HCT116 (cell line): Measurements from ENCODE around the gene ZNF532. TPM values are rescaled to one million over a fixed set of nuclear protein-coding genes. Genes with fewer than 3 reads are reported as not detected.

Source experiments
- ATAC-seq: fragments of 200-7000 bp; cut with Tn5 transposase; 2 replicates; pipeline ENCODE4 v1.9.1; 2020; ENCODE audit warnings: mild to moderate bottlenecking, moderate library complexity
- BruUV-seq: library from RNA; stranded (reverse); fragments of 400-500 nt; replicated peaks from 2 replicates; lab custom pipeline; 2021; lab: Mats Ljungman, UMichigan
- CTCF ChIA-PET: fragments of 300-600 bp; sonication (Branson Sonifier 250); formaldehyde crosslinking; loops from one replicate; lab custom pipeline; 2021; ENCODE audit warnings: antibody characterized with exemption; lab: Charles Lee
- POLR2A ChIA-PET: fragments of 300-600, 350-600 bp; sonication (Branson Sonifier 250); formaldehyde crosslinking; loops from one replicate; lab custom pipeline; 2021; ENCODE audit warnings: antibody characterized with exemption; lab: Charles Lee
- RAD21 ChIA-PET, 2 experiments: fragments of 300-600 bp; sonication (Branson Sonifier 250); formaldehyde crosslinking; loops; one replicate each; lab custom pipeline; 2023; ENCODE audit warnings: low total read pairs in 2 of 2; ENCODE audit not compliant: uncharacterized antibody in 2 of 2, unreplicated experiment in 2 of 2, low non-redundant PET in 1 of 2; lab: Charles Lee
- DNase-seq: peaks from one replicate; pipeline ENCODE4 v3.0.0-alpha.2; 2010; ENCODE audit warnings: low read depth, low spot score
- H2AFZ ChIP-seq: fragments of 200-600 bp; shearing (Covaris generic), sonication (generic); 2 replicates; pipeline ENCODE4 v1.6.1; 2017; ENCODE audit warnings: low read depth, mixed run types, mixed read lengths, antibody characterized with exemption, low read length; ENCODE audit not compliant: poor library complexity, severe bottlenecking
- H3K27ac ChIP-seq: 2 replicates; pipeline ENCODE4 v1.5.1; 2012; ENCODE audit warnings: low read depth, low read length
- H3K27me3 ChIP-seq: fragments of 200-600 bp; sonication (generic); 2 replicates; pipeline ENCODE4 v1.6.1; 2016; ENCODE audit warnings: mixed run types, low read length, mixed read lengths; ENCODE audit not compliant: insufficient read depth
- H3K36me3 ChIP-seq, 2 experiments: fragments of 200-500 bp in 1 of 2; fragments of 200-600 bp in 1 of 2; sonication (Bioruptor generic) in 1 of 2; sonication (generic) in 1 of 2; 2 replicates each; pipeline versions ENCODE4 v1.5.1 to v1.6.1; 2014 to 2016; ENCODE audit warnings: low read length in 2 of 2, inconsistent platforms in 1 of 2, mixed read lengths in 1 of 2, mixed run types in 1 of 2; ENCODE audit not compliant: insufficient read depth in 2 of 2, control insufficient read depth in 1 of 2
- H3K4me1 ChIP-seq, 2 experiments: fragments of 200-600 bp in 1 of 2; sonication (generic) in 1 of 2; 2 replicates each; pipeline versions ENCODE4 v1.5.1 to v1.6.1; 2012 to 2017; ENCODE audit warnings: low read length in 2 of 2, inconsistent platforms in 1 of 2, mild to moderate bottlenecking in 1 of 2, mixed read lengths in 1 of 2, mixed run types in 1 of 2, moderate library complexity in 1 of 2; ENCODE audit not compliant: insufficient read depth in 2 of 2, control insufficient read depth in 1 of 2
- H3K4me2 ChIP-seq: fragments of 200-600 bp; sonication (generic); 2 replicates; pipeline ENCODE4 v1.6.1; 2017; ENCODE audit warnings: mixed run types, low read length, mixed read lengths
- H3K4me3 ChIP-seq, 2 experiments: fragments of 200-600 bp in 1 of 2; sonication (generic) in 1 of 2; replicated peaks in 1 of 2; 2 replicates each; pipeline ENCODE4 v1.5.1; 2011 to 2016; ENCODE audit warnings: low read length in 2 of 2, control low read depth in 1 of 2, low read depth in 1 of 2, mild to moderate bottlenecking in 1 of 2, mixed read lengths in 1 of 2, mixed run types in 1 of 2
- H3K79me2 ChIP-seq: fragments of 200-600 bp; sonication (generic); 2 replicates; pipeline ENCODE4 v1.6.1; 2017; ENCODE audit warnings: mild to moderate bottlenecking, mixed run types, low read length, moderate library complexity, mixed read lengths; ENCODE audit not compliant: insufficient read depth
- H3K9ac ChIP-seq: fragments of 200-600 bp; sonication (generic); 2 replicates; pipeline ENCODE4 v1.6.1; 2016; ENCODE audit warnings: low read length, mixed read lengths
- H3K9me2 ChIP-seq: fragments of 200-600 bp; sonication (generic), shearing (Covaris generic); 2 replicates; pipeline ENCODE4 v1.6.1; 2017; ENCODE audit warnings: mixed run types, mild to moderate bottlenecking, moderate library complexity; ENCODE audit not compliant: insufficient read depth
- H3K9me3 ChIP-seq, 2 experiments: fragments of 200-500 bp in 1 of 2; fragments of 200-600 bp in 1 of 2; sonication (Bioruptor generic) in 1 of 2; sonication (generic) in 1 of 2; 2 replicates each; pipeline ENCODE4 v1.6.1; 2014 to 2017; ENCODE audit warnings: low read length in 2 of 2, mixed read lengths in 2 of 2, inconsistent platforms in 1 of 2, low read depth in 1 of 2, mild to moderate bottlenecking in 1 of 2, mixed run types in 1 of 2, moderate library complexity in 1 of 2; ENCODE audit not compliant: control insufficient read depth in 1 of 2, insufficient read depth in 1 of 2
- H4K20me1 ChIP-seq: fragments of 200-600 bp; sonication (generic), shearing (Covaris generic); 2 replicates; pipeline ENCODE4 v1.6.1; 2017; ENCODE audit warnings: mixed run types, mild to moderate bottlenecking, moderate library complexity; ENCODE audit not compliant: insufficient read depth
- CBX3 ChIP-seq: IDR thresholded peaks from 2 replicates; pipeline ENCODE4 v1.6.1; 2012; ENCODE audit warnings: low read depth
- EGR1 ChIP-seq: IDR thresholded peaks from 2 replicates; pipeline ENCODE4 v1.6.1; 2012; ENCODE audit warnings: low read depth
- ELF1 ChIP-seq: IDR thresholded peaks from 2 replicates; pipeline ENCODE4 v1.6.1; 2012; ENCODE audit warnings: low read depth, borderline replicate concordance
- EZH2phosphoT487 ChIP-seq: fragments of 200-600 bp; IDR thresholded peaks from 2 replicates; pipeline ENCODE4 v1.6.1; 2018; ENCODE audit warnings: antibody characterized with exemption, borderline replicate concordance
- MAX ChIP-seq: IDR thresholded peaks from 2 replicates; pipeline ENCODE4 v1.6.1; 2012
- REST ChIP-seq: IDR thresholded peaks from 2 replicates; pipeline ENCODE4 v1.6.1; 2012; ENCODE audit warnings: low read depth
- SIN3A ChIP-seq: IDR thresholded peaks from 2 replicates; pipeline ENCODE4 v1.6.1; 2012; ENCODE audit warnings: low read depth
- SP1 ChIP-seq: IDR thresholded peaks from 2 replicates; pipeline ENCODE4 v1.6.1; 2012; ENCODE audit warnings: low read depth
- SRF ChIP-seq: IDR thresholded peaks from 2 replicates; pipeline ENCODE4 v1.6.1; 2012; ENCODE audit warnings: low read depth
- ZBTB33 ChIP-seq: IDR thresholded peaks from 2 replicates; pipeline ENCODE4 v1.6.1; 2011; ENCODE audit warnings: mild to moderate bottlenecking, low read length, moderate library complexity; ENCODE audit not compliant: insufficient replicate concordance; ENCODE audit errors: extremely low read depth
- ZFX ChIP-seq: fragments of 450-650 bp; IDR thresholded peaks from 2 replicates; pipeline ENCODE4 v1.6.1; 2017
- intact Hi-C: fragments of 100-400 bp; cut with micrococcal nuclease; formaldehyde crosslinking; loops from 2 replicates; pipeline ENCODE4 v1.10.0; 2022
- total RNA-seq: library from RNA; stranded (reverse); gene quantifications from one replicate; pipeline ENCODE4 v1.2.1, GENCODE V29; 2021; ENCODE audit not compliant: unreplicated experiment

The ZNF532 gene
- total RNA-seq, 1 experiment from 2014 or later, result 11.6 TPM

GRCh38 chr18:58988600-58988999 lies 123.9 kb downstream of the ZNF532 start:
- Histone ChIP-seq H3K27me3 (no peaks in the 10 kb centered on the region), H3K27ac (no peak overlapping the region), H3K4me2 (no peak overlapping the region), H3K9me3 (no peaks in the 10 kb centered on the region), H3K4me1 (peaks cover 4 to 33% of the 10 kb centered on the region in 2 experiments; a peak in 3 of 4 replicates), H3K9ac (no peak overlapping the region), H4K20me1 (no peaks in the 10 kb centered on the region), H3K79me2 (no peaks in the 10 kb centered on the region), H3K36me3 (no peaks in the 10 kb centered on the region), H3K4me3 (no peak overlapping the region), H2AFZ (no peak overlapping the region), H3K9me2 (no peaks in the 10 kb centered on the region; the same call in 1 of the 2 replicates)
- BruUV-seq, result no TSS peak
- DNase-seq, result no peak
- RAD21 ChIA-PET, result no interaction called here
- POLR2A ChIA-PET, result no interaction called here
- ATAC-seq, result no peak
- CTCF ChIA-PET, result no interaction called here
- no peak for TF ChIP-seq ELF1
- no peak for TF ChIP-seq EZH2phosphoT487
- no peak for TF ChIP-seq SIN3A
- TF ChIP-seq ZBTB33, result no peak
- no peak for TF ChIP-seq CBX3
- no peak for TF ChIP-seq SP1
- no peak for TF ChIP-seq MAX
- TF ChIP-seq REST, result no peak
- no peak for TF ChIP-seq SRF
- no peak for TF ChIP-seq ZFX
- TF ChIP-seq EGR1, result no peak
- intact Hi-C loops, result no loop called here
